HepG2 (cell line): ENCODE data around the gene ZDHHC21. TPM values are rescaled to one million over a fixed set of nuclear protein-coding genes. Genes with fewer than 3 reads are reported as not detected.

Experiments
- ATAD3A ChIP-seq: sonication (generic); formaldehyde crosslinking; IDR thresholded peaks from 2 replicates; pipeline ENCODE4 v1.4.0; 2020; ENCODE audit warnings: missing genetic modification reagents
- ELF1 ChIP-seq: sonication (generic); formaldehyde crosslinking; IDR thresholded peaks from 2 replicates; pipeline ENCODE4 v1.4.0; 2020; ENCODE audit warnings: missing genetic modification reagents
- ELF3 ChIP-seq: IDR thresholded peaks from 2 replicates; pipeline ENCODE4 v1.6.1; 2016; ENCODE audit warnings: missing genetic modification reagents, missing compliant biosample characterization
- FOXA3 ChIP-seq: IDR thresholded peaks from 2 replicates; pipeline ENCODE4 v1.6.1; 2016; ENCODE audit warnings: missing genetic modification reagents, missing compliant biosample characterization
- HDAC2 ChIP-seq: sonication (generic); formaldehyde crosslinking; IDR thresholded peaks from 2 replicates; pipeline ENCODE4 v1.4.0; 2020; ENCODE audit warnings: missing genetic modification reagents
- HMGXB4 ChIP-seq, 2 experiments: sonication (generic) in 1 of 2; formaldehyde crosslinking in 1 of 2; IDR thresholded peaks; 2 replicates each; pipeline versions ENCODE4 v1.4.0 to v1.6.1; 2018 to 2020; ENCODE audit warnings: missing genetic modification reagents in 2 of 2, borderline replicate concordance in 1 of 2, low read depth in 1 of 2, mild to moderate bottlenecking in 1 of 2, missing biosample characterization in 1 of 2
- MEIS1 ChIP-seq: sonication (generic); formaldehyde crosslinking; IDR thresholded peaks from 2 replicates; pipeline ENCODE4 v1.9.0; 2021; ENCODE audit warnings: mild to moderate bottlenecking, missing genetic modification reagents, moderate library complexity, borderline replicate concordance
- POLR2A ChIP-seq, 2 experiments: IDR thresholded peaks; 2 replicates each; pipeline ENCODE4 v1.6.1; 2011; ENCODE audit warnings: low read depth in 2 of 2, low read length in 2 of 2, mild to moderate bottlenecking in 1 of 2, moderate library complexity in 1 of 2; ENCODE audit not compliant: insufficient read depth in 1 of 2
- POLR2G ChIP-seq: fragments of 200-400 bp; formaldehyde crosslinking; IDR thresholded peaks from 2 replicates; pipeline ENCODE4 v1.6.1; 2018; ENCODE audit warnings: mild to moderate bottlenecking, low read depth, low read length, moderate library complexity
- RNF2 ChIP-seq: fragments of 450-650 bp; conservative IDR thresholded peaks from 2 replicates; pipeline ENCODE4 v1.6.1; 2016; ENCODE audit warnings: low read depth
- SMC3 ChIP-seq: IDR thresholded peaks from 2 replicates; pipeline ENCODE4 v1.6.1; 2011; ENCODE audit warnings: low read length, improper control_type of control experiment
- YEATS4 ChIP-seq: sonication (generic); formaldehyde crosslinking; IDR thresholded peaks from 2 replicates; pipeline ENCODE4 v1.4.0; 2020; ENCODE audit warnings: missing genetic modification reagents, borderline replicate concordance
- ZFY ChIP-seq: sonication (generic); formaldehyde crosslinking; IDR thresholded peaks from 2 replicates; pipeline ENCODE4 v1.4.0; 2020; ENCODE audit warnings: missing genetic modification reagents
- ZNF160 ChIP-seq: sonication (generic); formaldehyde crosslinking; IDR thresholded peaks from 2 replicates; pipeline ENCODE4 v1.8.0; 2022; ENCODE audit warnings: mild to moderate bottlenecking, inconsistent platforms, missing genetic modification reagents
- ZNF263 ChIP-seq: sonication (generic); formaldehyde crosslinking; IDR thresholded peaks from 2 replicates; pipeline ENCODE4 v1.4.0; 2020; ENCODE audit warnings: missing genetic modification reagents
- ZNF441 ChIP-seq: sonication (generic); formaldehyde crosslinking; IDR thresholded peaks from 2 replicates; pipeline ENCODE4 v1.7.0; 2021; ENCODE audit warnings: missing genetic modification reagents, borderline replicate concordance
- ZSCAN12 ChIP-seq: sonication (generic); formaldehyde crosslinking; IDR thresholded peaks from 2 replicates; pipeline ENCODE4 v1.9.0; 2021; ENCODE audit warnings: mild to moderate bottlenecking, missing genetic modification reagents
- ZSCAN30 ChIP-seq: sonication (generic); formaldehyde crosslinking; IDR thresholded peaks from 2 replicates; pipeline ENCODE4 v1.5.0; 2020; ENCODE audit warnings: mild to moderate bottlenecking, missing genetic modification reagents
- polyA plus RNA-seq, 8 experiments: library from polyadenylated mRNA; depleted of rRNA in 3 of 8; stranded (reverse) in 7 of 8; unstranded in 1 of 8; fragments of >200 nt; fragmentation: Illumina TruSeq in 4 of 8; extraction: Trizol in 4 of 8; gene quantifications; 2 replicates each; pipeline versions ENCODE4 v1.2.1 to v1.2.3, GENCODE V29; 2011 to 2016; ENCODE audit warnings: low read depth in 4 of 8, missing spikeins in 1 of 8, mixed read lengths in 1 of 8; ENCODE audit not compliant: insufficient read depth in 1 of 8
- total RNA-seq, 5 experiments: library from RNA; depleted of rRNA; stranded (reverse); fragments of >200 nt; fragmentation: Illumina TruSeq; extraction: Trizol; gene quantifications; 2 replicates each; pipeline ENCODE4 v1.2.3, GENCODE V29; 2016; ENCODE audit warnings: low read depth in 1 of 5
- TF ChIP-seq, protein P1 (sequence below): sonication (generic); formaldehyde crosslinking; IDR thresholded peaks from 2 replicates; pipeline ENCODE4 v1.4.0; 2020; ENCODE audit warnings: missing genetic modification reagents
- TF ChIP-seq, protein P2 (sequence below): sonication (generic); formaldehyde crosslinking; IDR thresholded peaks from 2 replicates; pipeline ENCODE4 v1.4.0; 2020; ENCODE audit warnings: missing genetic modification reagents

The ZDHHC21 gene
- total and polyA plus RNA-seq, 2 of the 13 experiments (the other 11 are each of a cell fraction or from before 2014, with no cell fraction given): 2.4 to 3.7 TPM

- no peak for TF ChIP-seq ZNF263 (CRISPR knock-in tag)
- TF ChIP-seq ZNF441: no peak
- TF ChIP-seq HDAC2 (CRISPR knock-in tag): 0 out of 2 replicates have a peak, but pooled peaks have one; percentile 22
- TF ChIP-seq POLR2A (IDR thresholded peaks at IDR 0.05; ENCODE audit: insufficient read depth in 1 of 2, low read depth in 2 of 2, low read length in 2 of 2): no peak
- TF ChIP-seq RNF2: no peak
- no peak for TF ChIP-seq SMC3
- no peak for TF ChIP-seq ZNF160 (CRISPR knock-in tag)
- TF ChIP-seq ATAD3A (CRISPR knock-in tag): no peak
- no peak for TF ChIP-seq HMGXB4 (CRISPR knock-in tag; IDR thresholded peaks at IDR 0.05; ENCODE audit: borderline replicate concordance in 1 of 2, low read depth in 1 of 2)
- peak; percentile 60; the same call in 1 of the 2 replicates for TF ChIP-seq POLR2G
- TF ChIP-seq, protein P1, sequence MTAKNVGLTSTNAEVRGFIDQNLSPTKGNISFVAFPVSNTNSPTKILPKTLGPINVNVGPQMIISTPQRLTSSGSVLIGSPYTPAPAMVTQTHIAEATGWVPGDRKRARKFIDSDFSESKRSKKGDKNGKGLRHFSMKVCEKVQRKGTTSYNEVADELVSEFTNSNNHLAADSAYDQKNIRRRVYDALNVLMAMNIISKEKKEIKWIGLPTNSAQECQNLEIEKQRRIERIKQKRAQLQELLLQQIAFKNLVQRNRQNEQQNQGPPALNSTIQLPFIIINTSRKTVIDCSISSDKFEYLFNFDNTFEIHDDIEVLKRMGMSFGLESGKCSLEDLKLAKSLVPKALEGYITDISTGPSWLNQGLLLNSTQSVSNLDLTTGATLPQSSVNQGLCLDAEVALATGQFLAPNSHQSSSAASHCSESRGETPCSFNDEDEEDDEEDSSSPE (CRISPR knock-in tag): no peak
- peak; percentile 34; the same call in 1 of the 2 replicates for TF ChIP-seq ZFY (CRISPR knock-in tag)
- TF ChIP-seq FOXA3 (CRISPR knock-in tag): peak; percentile 37; the same call in 1 of the 2 replicates
- TF ChIP-seq, protein P2, sequence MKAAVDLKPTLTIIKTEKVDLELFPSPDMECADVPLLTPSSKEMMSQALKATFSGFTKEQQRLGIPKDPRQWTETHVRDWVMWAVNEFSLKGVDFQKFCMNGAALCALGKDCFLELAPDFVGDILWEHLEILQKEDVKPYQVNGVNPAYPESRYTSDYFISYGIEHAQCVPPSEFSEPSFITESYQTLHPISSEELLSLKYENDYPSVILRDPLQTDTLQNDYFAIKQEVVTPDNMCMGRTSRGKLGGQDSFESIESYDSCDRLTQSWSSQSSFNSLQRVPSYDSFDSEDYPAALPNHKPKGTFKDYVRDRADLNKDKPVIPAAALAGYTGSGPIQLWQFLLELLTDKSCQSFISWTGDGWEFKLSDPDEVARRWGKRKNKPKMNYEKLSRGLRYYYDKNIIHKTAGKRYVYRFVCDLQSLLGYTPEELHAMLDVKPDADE (CRISPR knock-in tag): no peak
- TF ChIP-seq ELF3: peak; percentile 42; the same call in 1 of the 2 replicates
- no peak for TF ChIP-seq ZSCAN30
- no peak for TF ChIP-seq ZSCAN12 (CRISPR knock-in tag)
- TF ChIP-seq MEIS1: no peak
- TF ChIP-seq YEATS4 (CRISPR knock-in tag): no peak
- 0 out of 2 replicates have a peak, but pooled peaks have one; percentile 10 for TF ChIP-seq ELF1 (CRISPR knock-in tag)
These were observed 131.3 kb downstream of the ZDHHC21 start (continued) for GRCh38 chr9:14561929-14562405.

Other genes starting within 250 kb of the ZDHHC21 start
- gene CER1, start 29.3 kb upstream of the ZDHHC21 start, total RNA-seq (2016; rRNA removed; fragmentation: Illumina TruSeq; extraction: Trizol): not detected in 2 replicates
- 0.17 and 0.18 TPM in 2 replicates for gene CER1, start 29.3 kb upstream of the ZDHHC21 start, polyA plus RNA-seq (2011; rRNA removed)
- 33.6 and 64.3 TPM in 2 replicates for gene FREM1, start 217.0 kb upstream of the ZDHHC21 start, total RNA-seq (2016; rRNA removed; fragmentation: Illumina TruSeq; extraction: Trizol)
- 202 and 232 TPM in 2 replicates for gene FREM1, start 217.0 kb upstream of the ZDHHC21 start, polyA plus RNA-seq (2011; rRNA removed)